Breast epithelium (tissue), 4 donors: Measurements from ENCODE around the gene DES. TPM values are rescaled to one million over a fixed set of nuclear protein-coding genes. Genes with fewer than 3 reads are reported as not detected.

Source experiments
- DNase-seq, 2 donors: peaks; one replicate each; pipeline ENCODE4 v3.0.0-alpha.2; 2019; ENCODE audit warnings: low spot score in 2 of 2
- H3K27ac ChIP-seq, 2 donors: fragments of 200-600 bp; sonication (generic) in 1 of 2; one replicate each; pipeline ENCODE4 v1.5.1; 2016 to 2019; ENCODE audit warnings: mild to moderate bottlenecking in 1 of 2
- H3K27me3 ChIP-seq, 2 donors: fragments of 200-600 bp; sonication (generic) in 1 of 2; one replicate each; pipeline versions ENCODE4 v1.5.1 to v1.6.0; 2017 to 2019; ENCODE audit warnings: control low read depth in 1 of 2, mild to moderate bottlenecking in 1 of 2
- H3K36me3 ChIP-seq: fragments of 200-600 bp; one replicate; pipeline ENCODE4 v1.5.1; 2019
- H3K4me1 ChIP-seq, 2 donors: fragments of 200-600 bp; sonication (generic); one replicate each; pipeline ENCODE4 v1.5.1; 2016 to 2019; ENCODE audit warnings: control low read depth in 1 of 2
- H3K4me3 ChIP-seq, 3 donors: fragments of 200-600 bp; sonication (generic); 1 replicate in 2 of 3; 2 replicates in 1 of 3; pipeline ENCODE4 v1.5.1; 2016 to 2019; ENCODE audit warnings: mild to moderate bottlenecking in 3 of 3, moderate library complexity in 2 of 3
- H3K9me3 ChIP-seq, 2 donors: fragments of 200-600 bp; sonication (generic) in 1 of 2; one replicate each; pipeline ENCODE4 v1.5.1; 2016 to 2019; ENCODE audit warnings: control low read depth in 1 of 2
- CTCF ChIP-seq, 3 donors: fragments of 450-650 bp; IDR thresholded peaks; one replicate each; pipeline ENCODE4 v1.5.1; 2016 to 2017; ENCODE audit warnings: antibody characterized with exemption in 3 of 3, mild to moderate bottlenecking in 3 of 3, moderate library complexity in 3 of 3
- POLR2A ChIP-seq: fragments of 450-650 bp; IDR thresholded peaks from one replicate; pipeline ENCODE4 v1.6.1; 2016; ENCODE audit warnings: antibody characterized with exemption, mild to moderate bottlenecking, moderate library complexity
- POLR2AphosphoS5 ChIP-seq, 3 donors: sonication (generic); formaldehyde crosslinking; IDR thresholded peaks; one replicate each; pipeline ENCODE4 v1.6.1; 2017; ENCODE audit warnings: antibody characterized with exemption in 3 of 3
- intact Hi-C: fragments of 100-400 bp; cut with DNase I; formaldehyde crosslinking; loops from one replicate; pipeline ENCODE4 v1.15.1; 2023; ENCODE audit warnings: low total_unique reads
- total RNA-seq, 3 donors: library from RNA; depleted of rRNA; stranded (reverse); fragments of >200 nt; gene quantifications; one replicate each; pipeline ENCODE4 v1.1.0, GENCODE V29; 2016

DES gene
- total RNA-seq, 3 donors from 2014 or later: 17.1 to 29.6 (median 29.5) TPM

- DNase-seq: no peak
- no peaks in the 10 kb centered on the region for H3K36me3 ChIP-seq
- H3K9me3 ChIP-seq: no peaks in the 10 kb centered on the region
- no peaks in the 10 kb centered on the region for H3K27me3 ChIP-seq
- H3K27ac ChIP-seq: no peak overlapping the region
- no peak for TF ChIP-seq POLR2A
- peaks cover 6 to 20% of the 10 kb centered on the region in 2 donors for H3K4me1 ChIP-seq
- H3K4me3 ChIP-seq: no peak overlapping the region
- intact Hi-C loops: no loop called here
These were observed 44.2 kb downstream of the DES start for GRCh38 chr2:219462349-219462748.

DNA sequence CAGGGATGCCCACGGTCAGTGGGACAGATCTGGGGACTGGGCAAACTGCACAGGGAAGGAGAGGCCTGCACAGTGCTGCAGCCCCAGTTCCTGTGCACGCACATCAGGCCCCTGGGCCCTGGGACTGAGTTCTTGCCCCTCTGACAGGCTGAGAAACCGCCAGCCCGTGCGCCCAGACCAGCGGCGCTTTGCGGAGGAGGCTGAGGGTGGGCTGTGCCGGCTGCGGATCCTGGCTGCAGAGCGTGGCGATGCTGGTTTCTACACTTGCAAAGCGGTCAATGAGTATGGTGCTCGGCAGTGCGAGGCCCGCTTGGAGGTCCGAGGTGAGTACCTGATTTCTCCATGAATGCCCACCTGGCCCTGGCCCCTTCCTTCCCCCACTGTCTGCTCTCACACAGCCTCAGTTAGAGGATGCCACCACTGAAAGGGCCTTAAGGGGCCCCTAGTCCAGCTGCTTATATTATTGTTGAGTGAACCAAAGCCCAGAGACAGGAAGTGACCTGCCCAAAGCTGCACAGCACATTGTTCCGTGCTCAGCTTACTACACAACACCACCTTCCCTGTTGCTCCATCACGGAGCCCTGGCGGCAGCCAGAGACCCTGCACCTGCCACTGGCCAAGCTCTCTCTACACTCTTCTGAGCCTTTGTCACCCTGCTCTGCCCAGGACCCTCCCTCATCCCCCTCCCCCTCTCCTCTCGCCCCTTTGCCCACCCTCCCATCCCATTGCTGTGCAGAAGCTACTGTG is 46.3 kb downstream of the DES start:
- no peak overlapping the region for H3K4me3 ChIP-seq
- TF ChIP-seq POLR2AphosphoS5 (IDR thresholded peaks at IDR 0.05) (no peak), POLR2A (no peak), CTCF (IDR thresholded peaks at IDR 0.05) (no peak)
- H3K4me1 ChIP-seq: peaks cover 6 to 15% of the 10 kb centered on the region in 2 donors
- H3K9me3 ChIP-seq: no peaks in the 10 kb centered on the region
- no peaks in the 10 kb centered on the region for H3K36me3 ChIP-seq
- no peak for DNase-seq
- no peaks in the 10 kb centered on the region for H3K27me3 ChIP-seq
- intact Hi-C loops: no loop called here
- no peak overlapping the region for H3K27ac ChIP-seq

GRCh38 chr2:219465659-219466561 is 47.7 kb downstream of the DES start:
- H3K27me3 ChIP-seq: no peaks in the 10 kb centered on the region
- TF ChIP-seq POLR2A: no peak
- no peak for TF ChIP-seq CTCF (IDR thresholded peaks at IDR 0.05)
- no peak for TF ChIP-seq POLR2AphosphoS5 (IDR thresholded peaks at IDR 0.05)
- H3K4me3 ChIP-seq: no peak overlapping the region
- peak overlapping the region; percentile 38 to 48 for H3K27ac ChIP-seq
- peaks cover under 1 to 2% of the 10 kb centered on the region in 2 donors for H3K4me1 ChIP-seq
- no peaks in the 10 kb centered on the region for H3K36me3 ChIP-seq
- H3K9me3 ChIP-seq: no peaks in the 10 kb centered on the region
- DNase-seq: no peak
- intact Hi-C loops: no loop called here

DNA sequence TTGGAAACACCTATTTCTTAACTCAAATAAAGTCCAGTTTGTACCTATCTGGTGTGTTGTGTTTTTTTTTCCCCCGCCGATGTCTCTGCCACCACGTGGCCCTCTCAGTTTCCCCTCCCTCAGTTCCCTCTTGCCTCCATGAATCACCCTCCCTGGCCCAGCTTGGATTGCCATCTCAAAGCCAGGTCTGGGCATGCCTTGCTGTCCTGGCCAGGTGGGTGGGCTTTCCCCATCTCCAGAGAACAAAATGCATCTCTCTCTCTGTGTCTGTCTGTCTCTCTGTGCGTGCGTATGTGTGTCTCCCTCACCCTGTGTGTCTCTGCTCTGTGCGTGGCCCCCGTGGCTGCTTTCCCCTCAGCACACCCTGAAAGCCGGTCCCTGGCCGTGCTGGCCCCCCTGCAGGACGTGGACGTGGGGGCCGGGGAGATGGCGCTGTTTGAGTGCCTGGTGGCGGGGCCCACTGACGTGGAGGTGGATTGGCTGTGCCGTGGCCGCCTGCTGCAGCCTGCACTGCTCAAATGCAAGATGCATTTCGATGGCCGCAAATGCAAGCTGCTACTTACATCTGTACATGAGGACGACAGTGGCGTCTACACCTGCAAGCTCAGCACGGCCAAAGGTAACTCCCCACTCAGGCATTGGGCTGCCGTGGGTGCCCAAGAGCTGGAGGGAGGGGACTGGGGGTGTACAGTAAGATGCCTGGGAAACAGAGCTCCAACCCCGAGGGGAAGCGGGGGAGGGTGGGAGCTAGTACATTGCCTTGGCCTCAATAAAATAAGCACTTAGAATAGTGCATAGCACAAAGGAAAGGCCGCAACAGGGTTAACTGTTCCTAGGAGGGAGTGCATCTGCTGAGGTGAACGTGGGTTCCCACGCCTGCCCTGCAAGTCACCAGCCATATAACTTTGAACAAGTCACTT is 48.9 kb downstream of the DES start:
- Histone ChIP-seq H3K27ac (peak overlapping the region; percentile 43 to 48), H3K4me3 (no peak overlapping the region), H3K9me3 (no peaks in the 10 kb centered on the region), H3K27me3 (no peaks in the 10 kb centered on the region), H3K4me1 (no peaks in the 10 kb centered on the region), H3K36me3 (no peaks in the 10 kb centered on the region)
- no peak for DNase-seq
- TF ChIP-seq POLR2AphosphoS5 (IDR thresholded peaks at IDR 0.05): no peak
- no peak for TF ChIP-seq POLR2A
- TF ChIP-seq CTCF (IDR thresholded peaks at IDR 0.05): no peak
- intact Hi-C loops: no loop called here

- H3K27me3 ChIP-seq: no peaks in the 10 kb centered on the region
- no peaks in the 10 kb centered on the region for H3K9me3 ChIP-seq
- DNase-seq: no peak
- no peak overlapping the region for H3K4me3 ChIP-seq
- peak overlapping the region; percentile 43 to 48 for H3K27ac ChIP-seq
- intact Hi-C loops: no loop called here
- no peaks in the 10 kb centered on the region for H3K36me3 ChIP-seq
- peak in 1 of 3 donors; percentile 22 for TF ChIP-seq POLR2AphosphoS5 (IDR thresholded peaks at IDR 0.05)
- no peak for TF ChIP-seq POLR2A
- H3K4me1 ChIP-seq: no peaks in the 10 kb centered on the region
These were observed 49.5 kb downstream of the DES start for GRCh38 chr2:219467736-219468075.
